AML-193 (cell line): Measurements from ENCODE around the gene NXN.

Experiments used
- DNase-seq, 2 experiments: peaks; one replicate each; lab custom pipeline; 2025; lab: John Stamatoyannopoulos, UW

NXN gene

GRCh38 chr17:979539-980405 lies at the start of gene NXN:
NXN (minus strand) TSS chr17:979776.
- peak; percentile 9 to 15 for DNase-seq

- DNase-seq, result no peak
Measured at GRCh38 chr17:1027044-1027443, 47.5 kb upstream of the NXN start.

DNA sequence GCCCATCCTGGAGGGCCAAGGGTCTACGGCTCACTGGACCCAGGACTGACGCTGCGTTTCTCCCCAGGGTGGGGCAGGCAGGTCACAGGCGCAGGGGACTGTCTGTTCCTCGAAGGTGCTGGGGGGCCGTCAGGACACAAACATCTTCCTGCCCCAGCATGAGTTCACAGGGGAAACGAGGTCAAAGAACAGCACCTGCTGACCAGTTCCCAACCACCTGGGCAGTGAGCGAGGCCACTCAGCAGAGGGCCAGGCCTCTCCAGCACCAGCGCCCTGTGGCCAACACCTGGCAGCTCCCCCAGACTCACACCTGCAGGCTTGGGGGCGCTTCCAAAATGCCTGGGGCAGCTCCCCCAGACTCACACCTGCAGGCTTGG lies 47.0 kb upstream of the NXN start:
- no peak for DNase-seq

GRCh38 chr17:1025733-1026598 lies 46.4 kb upstream of the NXN start:
- DNase-seq, result no peak

GRCh38 chr17:1024076-1024475 lies 44.5 kb upstream of the NXN start:
- no peak for DNase-seq

DNA sequence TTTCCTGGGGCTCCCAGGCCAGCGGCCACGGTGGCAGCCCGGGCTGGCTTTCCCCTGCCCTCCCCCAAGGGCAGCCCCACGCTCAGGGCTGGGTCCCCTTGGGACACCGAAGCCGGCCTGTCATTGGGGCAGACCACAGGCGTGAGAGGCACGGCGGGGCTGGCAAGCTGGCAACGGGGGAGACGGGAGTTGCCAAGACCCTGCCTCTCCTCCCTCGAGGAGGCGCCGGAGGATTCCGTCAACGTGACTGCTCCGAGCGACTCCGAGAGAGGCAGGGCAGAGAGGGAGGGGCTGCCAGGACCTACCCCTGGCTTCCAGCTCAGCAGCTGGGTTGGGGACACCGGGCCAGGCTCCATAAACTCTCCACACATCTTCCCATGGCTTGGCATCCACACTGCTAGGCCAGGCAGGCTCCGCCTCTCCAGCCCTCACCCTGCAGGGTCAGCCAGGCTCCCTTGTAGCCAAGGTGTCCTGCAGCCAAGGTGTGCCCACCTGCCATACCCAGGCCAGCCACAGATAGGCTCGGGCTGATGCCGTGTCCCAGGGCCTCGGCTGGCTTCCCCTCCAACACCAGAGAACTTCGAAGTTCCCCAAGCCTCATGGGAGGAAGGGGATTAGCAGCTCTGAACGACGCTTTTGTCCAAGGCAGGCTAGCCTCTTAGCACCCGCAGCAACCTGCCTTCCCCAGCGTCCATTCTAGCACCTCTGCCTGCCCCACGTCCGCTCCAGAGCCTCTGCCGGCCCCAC lies 42.9 kb upstream of the NXN start:
- no peak for DNase-seq

DNA sequence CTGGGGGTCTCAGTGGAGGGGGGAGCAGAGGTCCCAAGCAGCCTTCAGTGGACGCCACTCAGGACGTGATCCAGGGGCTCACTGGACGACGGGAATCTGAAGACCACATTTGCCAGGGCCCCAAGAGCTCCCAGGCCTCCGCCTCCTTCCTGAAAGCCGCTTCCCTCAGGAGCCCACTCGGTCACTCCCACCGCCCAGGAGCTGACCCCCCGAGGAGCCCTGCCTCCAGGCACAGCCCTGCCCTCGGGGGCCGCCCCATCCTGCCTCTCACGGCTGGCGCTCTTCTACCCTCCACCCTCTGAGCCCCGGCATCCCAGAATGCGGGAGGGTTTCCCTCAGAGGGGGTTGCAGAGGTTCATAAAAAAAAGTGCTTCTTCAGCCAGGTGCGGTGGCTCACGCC lies 41.6 kb upstream of the NXN start:
- DNase-seq, result no peak

DNA sequence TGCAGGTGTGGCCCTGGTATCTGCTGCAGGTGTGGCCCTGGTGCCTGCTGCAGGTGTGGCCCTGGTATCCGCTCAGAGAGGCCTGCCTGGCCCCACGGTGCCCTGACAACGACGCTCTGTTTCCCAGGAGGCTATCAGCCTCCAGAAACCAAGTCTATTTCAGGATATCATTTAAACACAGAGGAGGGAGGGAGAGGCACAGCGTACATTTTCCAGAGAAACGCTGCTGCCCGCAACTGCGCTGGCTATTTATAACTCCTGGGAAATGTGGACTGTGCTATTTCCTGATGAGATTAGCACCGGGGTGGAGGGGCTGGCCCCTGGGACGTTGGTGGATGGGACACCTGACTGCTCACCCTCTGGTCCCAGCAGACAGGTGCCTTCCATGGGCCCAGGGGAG lies 39.9 kb upstream of the NXN start:
- DNase-seq, result no peak

DNA sequence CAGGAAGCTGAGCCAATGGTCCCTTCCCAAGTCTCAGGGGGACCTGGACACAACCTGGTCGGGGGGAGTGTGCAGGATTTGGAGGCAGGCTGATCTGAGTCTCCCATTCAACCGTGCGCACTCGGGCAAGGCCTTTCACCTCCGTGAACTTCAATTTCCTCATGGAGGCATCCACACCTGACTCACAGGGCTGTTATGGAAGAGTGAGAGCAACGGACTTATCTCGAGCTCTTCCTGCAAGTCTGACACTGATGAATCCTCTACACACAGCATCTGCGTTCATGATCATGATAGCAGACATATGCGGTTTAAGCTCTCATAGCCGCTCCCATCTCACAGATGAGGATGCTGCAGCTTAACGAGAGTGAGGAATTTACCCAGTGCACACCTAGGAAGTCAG lies 39.0 kb upstream of the NXN start:
- no peak for DNase-seq

GRCh38 chr17:1013729-1014090 lies 34.1 kb upstream of the NXN start:
- DNase-seq, result no peak

GRCh38 chr17:1012823-1013728 lies 33.5 kb upstream of the NXN start:
- DNase-seq, result no peak

- no peak for DNase-seq
Measured at GRCh38 chr17:1011760-1012735, 32.5 kb upstream of the NXN start.

DNA sequence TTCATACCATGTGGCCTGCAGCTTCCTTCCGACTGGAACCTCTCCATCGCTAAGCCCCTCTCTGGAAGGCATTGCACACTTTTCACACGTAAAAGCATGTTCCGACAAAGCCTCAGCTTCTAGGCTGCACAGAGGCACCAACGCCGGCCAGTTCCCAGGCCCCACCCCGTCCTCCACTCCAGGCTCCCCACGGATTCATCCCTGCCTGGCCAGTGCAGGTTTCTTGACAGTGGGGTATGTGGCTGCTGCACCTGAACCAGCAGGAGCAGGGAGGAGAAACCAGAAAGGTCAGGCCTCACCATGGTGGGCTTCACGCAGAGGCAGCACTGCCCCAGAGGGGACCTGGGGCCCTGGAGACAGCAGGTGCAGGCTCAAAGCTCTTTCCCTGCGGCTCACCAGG lies 31.6 kb upstream of the NXN start:
- no peak for DNase-seq

DNA sequence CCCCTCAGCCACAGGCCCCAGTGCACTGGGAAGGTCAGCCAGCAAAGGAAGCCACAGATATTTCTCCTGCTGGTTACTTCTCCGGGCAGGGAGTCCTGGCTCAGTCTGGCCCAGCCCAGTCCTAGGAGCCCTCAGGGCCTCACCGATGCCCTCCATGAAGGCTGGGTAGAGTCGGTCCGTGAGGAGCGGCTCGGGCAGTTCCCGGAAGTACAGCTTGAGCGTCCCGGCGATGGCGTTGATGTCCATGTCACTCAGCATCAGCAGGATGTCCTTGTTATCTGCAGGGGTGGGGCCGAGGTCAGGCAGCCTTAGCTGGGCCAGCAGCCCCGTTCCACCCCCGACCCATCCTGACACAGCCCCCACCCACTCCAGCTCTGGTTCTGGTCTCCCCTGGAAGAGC lies 31.0 kb upstream of the NXN start:
- no peak for DNase-seq

DNA sequence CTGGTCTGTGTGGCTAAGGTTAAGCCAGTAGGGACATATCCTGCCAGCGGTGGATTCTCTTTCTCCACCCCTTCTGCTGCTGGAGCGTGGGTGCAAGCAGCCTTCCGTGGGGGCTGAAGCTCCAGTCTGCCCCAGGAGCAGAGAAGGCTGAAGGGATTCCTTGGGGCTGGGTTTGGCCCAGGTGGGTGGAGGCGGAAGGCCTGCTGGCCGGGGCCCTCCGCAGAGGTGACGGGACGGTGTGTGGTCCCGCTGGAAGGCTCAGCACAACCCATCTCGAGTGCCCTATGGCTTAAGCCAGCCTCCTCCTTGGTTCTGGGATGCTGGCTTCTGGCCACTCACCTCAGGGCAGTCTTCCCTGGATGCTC lies 30.5 kb upstream of the NXN start:
- DNase-seq, result no peak

- DNase-seq, result no peak
Measured at GRCh38 chr17:1009229-1010085, 29.9 kb upstream of the NXN start.

DNA sequence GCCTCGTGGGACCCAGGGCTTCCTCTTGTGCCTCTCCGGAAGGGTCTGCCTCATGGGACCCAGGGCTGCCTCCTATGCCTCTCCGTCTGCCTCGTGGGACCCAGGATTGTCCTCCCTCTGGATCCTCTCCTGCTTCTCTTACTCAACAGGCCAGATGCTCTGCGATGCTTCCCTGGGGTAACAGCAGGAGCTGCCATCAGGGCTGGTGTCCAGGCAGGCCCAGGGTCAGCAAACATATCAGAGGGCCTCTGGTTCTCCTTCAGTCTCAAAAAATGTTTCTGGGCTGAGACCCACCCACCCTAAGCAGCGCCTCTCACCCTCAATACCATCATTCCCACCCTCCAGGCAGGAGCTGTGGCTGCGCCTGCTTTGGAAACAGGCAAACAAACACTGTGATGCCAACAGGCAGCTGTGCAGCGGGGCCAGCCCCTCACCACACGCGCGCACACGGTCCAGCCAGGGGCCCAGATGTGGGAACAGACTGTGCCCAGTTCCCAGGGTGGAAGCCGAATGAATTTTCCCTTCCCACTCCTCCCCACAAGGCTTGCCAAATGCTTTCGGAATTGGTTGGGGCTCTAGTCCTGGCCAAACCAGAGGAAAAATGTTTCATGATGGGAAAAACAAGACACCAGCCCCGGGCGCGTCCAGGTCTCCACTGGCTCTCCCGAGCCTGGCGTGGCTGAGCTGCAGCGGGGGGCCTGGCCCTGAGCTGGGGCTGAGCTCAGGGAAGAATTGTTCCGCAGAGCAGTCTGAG lies 28.6 kb upstream of the NXN start:
- DNase-seq, result no peak

DNA sequence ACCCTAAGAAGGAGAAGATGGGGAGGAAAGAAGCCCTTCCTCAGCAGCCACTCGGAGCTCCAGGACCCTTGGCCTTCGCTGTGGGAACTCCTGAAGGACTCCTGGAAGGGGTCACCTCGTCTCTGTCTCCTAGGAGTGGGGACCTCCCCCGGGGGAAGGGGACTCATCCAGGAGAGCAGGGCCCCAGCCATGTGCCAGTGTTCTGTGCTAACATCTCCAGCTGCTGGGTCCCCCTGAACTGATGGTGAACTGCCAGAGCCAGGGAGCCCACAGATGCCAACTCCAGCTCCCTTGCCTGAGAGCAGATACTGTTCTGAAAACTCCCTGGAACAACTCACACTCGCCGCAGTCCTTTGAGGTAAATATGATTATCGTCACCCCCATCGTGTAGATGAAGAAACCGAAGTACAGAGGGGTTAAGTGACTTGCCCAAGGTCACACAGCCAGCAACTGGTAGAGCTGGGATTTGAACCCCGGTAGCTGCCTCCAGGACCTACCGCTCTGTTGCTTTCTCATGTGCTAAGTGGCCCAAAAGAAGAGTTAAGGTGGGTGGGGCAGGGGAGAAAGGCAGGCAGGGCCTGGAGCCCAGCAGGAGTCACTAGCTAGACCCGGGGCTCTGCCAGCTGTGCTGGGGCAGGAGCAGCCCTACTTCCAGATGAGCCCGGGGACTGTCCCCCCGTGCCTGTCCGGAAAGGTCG lies 27.9 kb upstream of the NXN start:
- no peak for DNase-seq
